Type B pancreatic cell (in vitro differentiated cells): ENCODE measurements around the gene HRH3. TPM values are rescaled to one million over a fixed set of nuclear protein-coding genes. Genes with fewer than 3 reads are reported as not detected.

Experiments
- DNase-seq: peaks from one replicate; pipeline ENCODE4 v3.0.0; 2021; ENCODE audit warnings: mixed read lengths; ENCODE audit not compliant: unreplicated experiment; ENCODE audit errors: extremely low spot score
- H3K27ac Mint-ChIP-seq: 2 replicates; pipeline ENCODE4 v1.8.0; 2021; ENCODE audit warnings: mild to moderate bottlenecking, mixed read lengths
- H3K27me3 Mint-ChIP-seq: 2 replicates; pipeline ENCODE4 v1.8.0; 2021; ENCODE audit warnings: mixed read lengths
- H3K36me3 Mint-ChIP-seq: 2 replicates; pipeline ENCODE4 v1.8.0; 2021; ENCODE audit warnings: mixed read lengths
- H3K4me1 Mint-ChIP-seq: one replicate; pipeline ENCODE4 v1.8.0; 2021; ENCODE audit warnings: mixed read lengths; ENCODE audit not compliant: unreplicated experiment
- H3K4me3 Mint-ChIP-seq: 2 replicates; pipeline ENCODE4 v1.8.0; 2021; ENCODE audit warnings: mild to moderate bottlenecking, mixed read lengths
- H3K9me3 Mint-ChIP-seq: 2 replicates; pipeline ENCODE4 v1.8.0; 2021; ENCODE audit warnings: mixed read lengths
- CTCF ChIP-seq: fragments of 200-600 bp; sonication (generic); conservative IDR thresholded peaks from 2 replicates; pipeline ENCODE4 v1.5.0; 2021; ENCODE audit warnings: antibody characterized with exemption, mild to moderate bottlenecking
- total RNA-seq: library from RNA; stranded (reverse); gene quantifications from 2 replicates; pipeline ENCODE4 v1.2.1, GENCODE V29; 2021; ENCODE audit warnings: low replicate concordance

HRH3 gene
- total RNA-seq, 1 donor from 2014 or later: 0.53 TPM

DNA sequence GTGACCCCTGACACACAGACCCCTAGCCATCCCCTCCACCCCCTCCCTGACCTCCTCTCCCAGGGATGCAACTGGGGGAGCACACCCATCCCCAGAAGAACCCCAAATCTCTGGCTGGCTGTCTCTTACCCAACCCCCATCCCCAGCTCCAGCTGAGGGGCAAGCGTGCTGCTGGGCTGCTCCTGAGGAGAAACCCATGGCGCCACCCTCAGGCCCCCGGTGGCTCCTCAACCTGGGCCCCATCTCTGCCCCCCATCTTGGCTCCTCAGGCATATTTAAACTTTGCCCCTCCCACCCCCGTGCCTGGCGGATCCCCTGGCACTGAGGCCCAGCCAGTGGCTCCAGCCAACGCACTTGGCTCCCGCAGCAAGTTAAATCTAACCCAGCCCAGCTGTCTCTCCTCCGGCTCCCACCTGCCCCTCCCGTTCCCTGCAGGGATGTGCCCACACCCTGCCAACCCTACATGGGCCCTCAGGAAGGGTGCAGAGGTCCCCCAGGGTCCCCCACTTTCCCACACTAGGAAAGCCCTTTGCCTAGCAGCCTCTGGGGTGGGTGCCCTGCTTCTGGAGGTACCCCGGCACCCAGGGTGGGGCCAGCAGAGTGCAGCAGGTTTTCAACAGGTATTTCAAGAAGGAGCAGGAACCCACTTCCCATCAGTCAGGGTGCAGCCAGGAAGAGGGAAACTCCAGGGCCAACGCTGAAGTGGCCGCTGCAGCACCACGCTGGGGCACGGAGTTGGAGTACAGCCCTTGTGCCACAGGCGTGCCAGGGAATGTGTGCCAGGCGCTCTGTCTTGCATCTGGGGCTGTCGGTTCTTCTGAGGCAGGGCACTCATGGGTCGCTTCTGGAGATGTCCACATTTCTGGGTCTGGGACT, 12.9 kb upstream of the HRH3 start:
- Mint-ChIP-seq H3K27me3 (no peaks in the 10 kb centered on the region), H3K27ac (no peak overlapping the region), H3K9me3 (no peaks in the 10 kb centered on the region), H3K4me1 (peaks cover 4% of the 10 kb centered on the region), H3K4me3 (no peak overlapping the region), H3K36me3 (no peaks in the 10 kb centered on the region)
- TF ChIP-seq CTCF: no peak
- DNase-seq: no peak

- Mint-ChIP-seq H3K27me3 (no peaks in the 10 kb centered on the region), H3K4me1 (no peaks in the 10 kb centered on the region), H3K4me3 (no peak overlapping the region), H3K9me3 (no peaks in the 10 kb centered on the region), H3K27ac (no peak overlapping the region), H3K36me3 (no peaks in the 10 kb centered on the region)
- no peak for TF ChIP-seq CTCF
- DNase-seq: no peak
Measured at GRCh38 chr20:62232194-62232593, 12.1 kb upstream of the HRH3 start.

DNA sequence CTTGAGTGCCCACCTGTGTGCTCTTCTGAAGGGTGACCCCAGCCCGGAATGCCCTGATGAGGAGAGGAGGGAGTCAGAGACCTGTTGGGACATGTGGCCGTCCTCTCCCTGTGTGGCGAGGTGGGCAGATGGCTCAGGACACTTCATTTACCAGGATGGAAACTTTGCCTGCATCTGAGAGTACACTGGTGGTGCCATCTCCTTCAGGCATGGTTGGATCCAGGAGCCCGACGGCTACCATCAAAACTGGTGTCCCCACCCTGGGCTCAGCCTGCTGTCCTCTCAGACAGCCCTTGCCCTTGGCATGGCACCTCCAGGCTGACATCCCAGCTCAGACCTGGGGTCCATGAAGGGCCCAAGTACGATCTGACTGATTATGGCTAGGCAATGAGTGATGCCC, 11.2 kb upstream of the HRH3 start:
- H3K27me3 Mint-ChIP-seq: peaks cover 6% of the 10 kb centered on the region
- TF ChIP-seq CTCF: no peak
- no peak overlapping the region for H3K4me3 Mint-ChIP-seq
- DNase-seq: no peak
- H3K27ac Mint-ChIP-seq: no peak overlapping the region
- no peaks in the 10 kb centered on the region for H3K4me1 Mint-ChIP-seq
- no peaks in the 10 kb centered on the region for H3K36me3 Mint-ChIP-seq
- no peaks in the 10 kb centered on the region for H3K9me3 Mint-ChIP-seq

GRCh38 chr20:62230696-62231095, 10.6 kb upstream of the HRH3 start:
- Mint-ChIP-seq H3K36me3 (no peaks in the 10 kb centered on the region), H3K4me1 (no peaks in the 10 kb centered on the region), H3K27ac (no peak overlapping the region), H3K9me3 (no peaks in the 10 kb centered on the region), H3K27me3 (peaks cover 12% of the 10 kb centered on the region), H3K4me3 (no peak overlapping the region)
- no peak for DNase-seq
- no peak for TF ChIP-seq CTCF

- Mint-ChIP-seq H3K27me3 (peaks cover 16% of the 10 kb centered on the region), H3K9me3 (no peaks in the 10 kb centered on the region), H3K36me3 (no peaks in the 10 kb centered on the region), H3K4me3 (no peak overlapping the region), H3K27ac (no peak overlapping the region), H3K4me1 (no peaks in the 10 kb centered on the region)
- DNase-seq: no peak
- no peak for TF ChIP-seq CTCF
Measured at GRCh38 chr20:62230276-62230675, 10.2 kb upstream of the HRH3 start.
